Dendritic cell treated with granulocyte-macrophage colony-stimulating factor and Interleukin-4, amounts not matched to agents 40 ng/mL and 50 ng/mL, for 4 days (primary cell): ENCODE results near the gene RNLS.
A peak's percentile ranks its signal among the peaks of the same experiment; 100 is the strongest.

ENCODE experiments used
- H3K27ac Mint-ChIP-seq: one replicate; pipeline ENCODE4 v1.8.0; 2022; ENCODE audit warnings: mild to moderate bottlenecking, mixed read lengths
- H3K27me3 Mint-ChIP-seq: one replicate; pipeline ENCODE4 v1.8.0; 2022; ENCODE audit warnings: mild to moderate bottlenecking, mixed read lengths
- H3K36me3 Mint-ChIP-seq: one replicate; pipeline ENCODE4 v1.8.0; 2022; ENCODE audit warnings: low read depth, mixed read lengths
- H3K4me1 Mint-ChIP-seq: one replicate; pipeline ENCODE4 v1.8.0; 2022; ENCODE audit warnings: low read depth, mixed read lengths
- H3K4me3 Mint-ChIP-seq: one replicate; pipeline ENCODE4 v1.8.0; 2022; ENCODE audit warnings: mild to moderate bottlenecking, moderate library complexity, mixed read lengths
- H3K9me3 Mint-ChIP-seq: one replicate; pipeline ENCODE4 v1.8.0; 2022; ENCODE audit warnings: mixed read lengths
- intact Hi-C: fragments of 100-400 bp; cut with micrococcal nuclease; formaldehyde crosslinking; loops from one replicate; pipeline ENCODE4 v1.15.0; 2022

The RNLS gene

GRCh38 chr10:88347597-88348304 lies 235.4 kb downstream of the RNLS start:
- Mint-ChIP-seq H3K27me3 (no peaks in the 10 kb centered on the region), H3K36me3 (no peaks in the 10 kb centered on the region), H3K4me3 (no peak overlapping the region), H3K4me1 (no peaks in the 10 kb centered on the region), H3K27ac (no peak overlapping the region), H3K9me3 (peaks cover 8% of the 10 kb centered on the region)
- intact Hi-C loops, result no loop called here

GRCh38 chr10:88347022-88347421 lies 236.1 kb downstream of the RNLS start:
- Mint-ChIP-seq H3K27ac (no peak overlapping the region), H3K36me3 (no peaks in the 10 kb centered on the region), H3K27me3 (no peaks in the 10 kb centered on the region), H3K9me3 (peaks cover 8% of the 10 kb centered on the region), H3K4me3 (no peak overlapping the region), H3K4me1 (no peaks in the 10 kb centered on the region)
- intact Hi-C loops, result no loop called here

GRCh38 chr10:88346144-88346977 lies 236.8 kb downstream of the RNLS start:
- Mint-ChIP-seq H3K9me3 (peaks cover 3% of the 10 kb centered on the region), H3K4me3 (no peak overlapping the region), H3K4me1 (no peaks in the 10 kb centered on the region), H3K27ac (no peak overlapping the region), H3K36me3 (no peaks in the 10 kb centered on the region), H3K27me3 (no peaks in the 10 kb centered on the region)
- intact Hi-C loops, result no loop called here

DNA sequence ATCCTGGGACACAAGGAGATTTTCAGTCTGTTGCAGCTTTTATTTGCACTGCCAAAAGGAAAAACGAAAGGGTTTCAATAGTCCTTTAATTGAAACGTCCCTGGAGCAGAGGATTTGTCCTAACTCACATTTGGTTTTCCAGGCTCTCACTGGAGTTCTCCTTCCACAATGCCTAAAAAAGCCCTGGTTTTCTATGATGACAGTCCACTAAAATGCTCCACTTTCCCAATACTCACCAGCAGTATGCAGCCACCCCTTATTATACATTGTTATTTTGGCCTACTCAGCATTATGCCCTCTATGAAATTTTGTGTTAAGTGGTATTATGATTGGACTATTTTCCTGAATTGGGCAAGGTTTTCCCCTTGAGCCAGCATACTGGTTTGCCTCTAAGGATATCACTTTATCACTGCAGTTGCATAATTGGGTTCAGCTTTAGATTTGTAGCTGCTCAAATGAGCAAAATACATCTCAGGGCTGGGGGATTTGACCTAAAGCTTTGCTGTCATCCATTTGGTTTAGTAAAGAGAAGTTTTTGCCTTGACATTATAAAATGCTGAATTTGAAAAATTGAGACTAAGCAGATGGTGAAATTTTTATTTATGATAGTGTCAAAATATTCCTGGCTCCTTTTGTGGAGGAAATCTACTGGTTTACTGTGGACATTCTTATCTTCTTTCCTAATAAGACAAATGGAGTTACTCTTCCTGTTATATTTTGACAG lies 239.2 kb downstream of the RNLS start:
- no peaks in the 10 kb centered on the region for H3K36me3 Mint-ChIP-seq
- no peaks in the 10 kb centered on the region for H3K4me1 Mint-ChIP-seq
- no peak overlapping the region for H3K4me3 Mint-ChIP-seq
- intact Hi-C loops, result no loop called here
- H3K27ac Mint-ChIP-seq, result no peak overlapping the region
- no peaks in the 10 kb centered on the region for H3K9me3 Mint-ChIP-seq
- no peaks in the 10 kb centered on the region for H3K27me3 Mint-ChIP-seq

- no peaks in the 10 kb centered on the region for H3K36me3 Mint-ChIP-seq
- no peaks in the 10 kb centered on the region for H3K9me3 Mint-ChIP-seq
- no peaks in the 10 kb centered on the region for H3K27me3 Mint-ChIP-seq
- intact Hi-C loops, result no loop called here
- H3K4me1 Mint-ChIP-seq, result no peaks in the 10 kb centered on the region
- no peak overlapping the region for H3K27ac Mint-ChIP-seq
- no peak overlapping the region for H3K4me3 Mint-ChIP-seq
Measured at GRCh38 chr10:88342733-88343310, 240.3 kb downstream of the RNLS start.

GRCh38 chr10:88337134-88337533 lies 246.0 kb downstream of the RNLS start:
- intact Hi-C loops, result no loop called here
- Mint-ChIP-seq H3K36me3 (no peaks in the 10 kb centered on the region), H3K4me1 (peaks cover 17% of the 10 kb centered on the region), H3K9me3 (no peaks in the 10 kb centered on the region), H3K27ac (peak overlapping the region; percentile 59), H3K4me3 (no peak overlapping the region), H3K27me3 (no peaks in the 10 kb centered on the region)

GRCh38 chr10:88336334-88336733 lies 246.8 kb downstream of the RNLS start:
- Mint-ChIP-seq H3K4me1 (peaks cover 22% of the 10 kb centered on the region), H3K27me3 (no peaks in the 10 kb centered on the region), H3K9me3 (no peaks in the 10 kb centered on the region), H3K4me3 (no peak overlapping the region), H3K36me3 (no peaks in the 10 kb centered on the region), H3K27ac (peak overlapping the region; percentile 59)
- intact Hi-C loops, result no loop called here

- no peaks in the 10 kb centered on the region for H3K9me3 Mint-ChIP-seq
- peaks cover 22% of the 10 kb centered on the region for H3K4me1 Mint-ChIP-seq
- no peaks in the 10 kb centered on the region for H3K27me3 Mint-ChIP-seq
- H3K4me3 Mint-ChIP-seq, result no peak overlapping the region
- no peaks in the 10 kb centered on the region for H3K36me3 Mint-ChIP-seq
- H3K27ac Mint-ChIP-seq, result no peak overlapping the region
- intact Hi-C loops, result no loop called here
Measured at GRCh38 chr10:88333248-88333630, 249.9 kb downstream of the RNLS start.

DNA sequence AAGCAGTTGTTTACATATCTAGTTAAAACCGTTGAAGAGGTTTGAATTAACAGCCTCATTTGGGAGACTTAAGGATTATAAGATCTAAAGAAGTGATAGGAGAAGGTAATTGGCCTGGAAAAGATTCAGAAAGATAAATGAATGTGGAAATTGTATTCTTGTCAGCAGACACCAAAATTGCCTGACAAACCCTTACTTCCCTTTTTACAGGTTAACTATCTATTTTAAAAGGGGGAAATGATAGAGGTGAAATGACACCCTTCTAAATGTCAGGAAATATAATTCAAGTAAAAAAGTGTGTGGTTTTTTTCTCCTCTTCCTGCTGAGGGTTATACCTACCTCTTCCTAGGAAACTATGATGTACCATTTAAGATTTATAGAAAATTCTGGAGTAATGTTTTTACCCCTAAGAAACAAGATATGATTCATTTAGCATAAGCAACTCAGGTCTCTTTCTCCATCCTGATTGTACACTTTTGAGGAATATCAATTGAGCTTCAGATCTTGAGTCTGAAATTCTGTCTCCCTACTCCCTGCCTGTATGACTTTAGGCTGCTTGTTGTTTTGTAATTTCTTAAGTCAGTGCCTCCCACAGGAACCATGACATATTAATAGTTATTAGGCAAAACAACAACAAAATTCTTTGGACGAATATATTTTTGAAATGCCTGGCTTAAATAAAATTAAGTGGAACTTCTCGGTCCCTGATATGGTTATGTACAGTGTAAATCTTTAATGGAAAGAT lies 250.4 kb downstream of the RNLS start:
- Mint-ChIP-seq H3K9me3 (no peaks in the 10 kb centered on the region), H3K27me3 (no peaks in the 10 kb centered on the region), H3K27ac (no peak overlapping the region), H3K36me3 (no peaks in the 10 kb centered on the region), H3K4me3 (no peak overlapping the region), H3K4me1 (peaks cover 22% of the 10 kb centered on the region)
- intact Hi-C loops, result no loop called here

GRCh38 chr10:88330174-88330573 lies 252.9 kb downstream of the RNLS start:
- H3K9me3 Mint-ChIP-seq, result peaks cover 12% of the 10 kb centered on the region
- H3K4me3 Mint-ChIP-seq, result no peak overlapping the region
- no peak overlapping the region for H3K27ac Mint-ChIP-seq
- no peaks in the 10 kb centered on the region for H3K27me3 Mint-ChIP-seq
- no peaks in the 10 kb centered on the region for H3K36me3 Mint-ChIP-seq
- intact Hi-C loops, result no loop called here
- H3K4me1 Mint-ChIP-seq, result peaks cover 10% of the 10 kb centered on the region

DNA sequence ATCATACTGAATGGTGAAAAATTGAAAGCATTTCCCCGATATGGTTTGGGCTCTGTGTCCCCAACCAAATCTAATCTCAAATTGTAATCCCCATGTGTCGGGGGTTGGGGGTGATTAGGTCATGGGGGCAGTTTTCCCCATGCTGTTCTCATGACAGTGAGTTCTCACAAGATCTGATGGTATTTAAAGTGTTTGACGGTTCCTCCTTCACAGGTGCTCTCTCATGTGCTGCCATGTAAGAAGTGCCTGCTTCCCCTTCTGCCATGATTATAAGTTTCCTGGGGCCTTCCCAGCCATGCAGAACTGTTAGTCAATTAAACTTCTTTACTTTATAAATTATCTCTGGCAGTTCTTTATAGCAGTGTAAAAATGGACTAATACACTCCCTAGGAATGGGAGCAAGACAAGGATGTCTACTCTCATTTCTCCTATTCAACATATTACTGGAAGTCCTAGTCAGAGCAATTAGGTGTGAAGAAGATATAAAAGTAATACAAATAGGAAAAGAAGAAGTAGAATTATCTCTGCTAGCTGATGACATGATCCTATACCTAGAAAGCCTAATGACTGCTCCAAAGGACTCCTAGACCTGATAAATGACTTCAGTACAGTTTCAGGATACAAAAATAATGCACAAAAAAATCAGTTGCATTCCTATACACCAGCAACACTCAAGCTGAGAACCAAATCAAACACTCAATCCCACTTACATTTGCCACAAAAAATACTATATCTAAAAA lies 260.6 kb downstream of the RNLS start:
- no peak overlapping the region for H3K27ac Mint-ChIP-seq
- peaks cover 2% of the 10 kb centered on the region for H3K27me3 Mint-ChIP-seq
- no peak overlapping the region for H3K4me3 Mint-ChIP-seq
- peaks cover 50% of the 10 kb centered on the region for H3K9me3 Mint-ChIP-seq
- peaks cover 13% of the 10 kb centered on the region for H3K36me3 Mint-ChIP-seq
- H3K4me1 Mint-ChIP-seq, result no peaks in the 10 kb centered on the region
- intact Hi-C loops, result no loop called here

DNA sequence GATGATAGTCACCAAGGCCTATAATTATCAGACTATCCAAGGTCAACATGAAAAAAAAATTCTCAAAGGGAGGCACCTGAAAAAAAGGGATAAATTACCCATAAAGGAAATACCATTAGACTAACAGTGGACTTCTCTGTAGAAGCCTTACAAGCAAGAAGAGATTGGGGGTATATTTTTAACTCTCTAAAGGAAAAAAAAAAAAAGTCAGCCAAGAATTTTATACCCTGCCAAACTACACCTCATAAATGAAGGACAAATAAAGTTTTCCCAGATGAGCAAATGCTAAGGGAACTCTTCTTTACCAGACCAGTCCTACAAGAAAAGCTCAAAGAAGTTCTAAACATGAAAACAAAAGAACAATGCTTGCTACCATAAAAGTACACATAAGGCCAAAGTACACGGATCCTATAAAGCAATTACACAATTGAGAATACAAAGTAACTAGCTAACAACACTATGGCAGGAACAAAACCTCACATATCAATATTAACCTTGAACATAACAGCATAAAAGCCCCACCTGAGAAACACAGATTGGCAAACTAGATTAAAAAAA lies 263.1 kb downstream of the RNLS start:
- intact Hi-C loops, result no loop called here
- Mint-ChIP-seq H3K36me3 (peaks cover 13% of the 10 kb centered on the region), H3K27ac (no peak overlapping the region), H3K9me3 (peaks cover 38% of the 10 kb centered on the region), H3K27me3 (peaks cover 2% of the 10 kb centered on the region), H3K4me3 (no peak overlapping the region), H3K4me1 (peaks cover 10% of the 10 kb centered on the region)

GRCh38 chr10:88318803-88319202 lies 264.3 kb downstream of the RNLS start:
- Mint-ChIP-seq H3K36me3 (peaks cover 13% of the 10 kb centered on the region), H3K27me3 (peaks cover 7% of the 10 kb centered on the region), H3K27ac (no peak overlapping the region), H3K4me3 (no peak overlapping the region), H3K9me3 (peaks cover 38% of the 10 kb centered on the region), H3K4me1 (peaks cover 10% of the 10 kb centered on the region)
- intact Hi-C loops, result no loop called here
